Measurements from ENCODE around the gene TMEM212. TPM values are rescaled to one million over a fixed set of nuclear protein-coding genes. Genes with fewer than 3 reads are reported as not detected.

Gene TMEM212
- total RNA-seq, 2 experiments from 2014 or later = not detected

- H3K36me3 ChIP-seq (ENCODE audit: insufficient read depth, low read length) = no peaks in the 10 kb centered on the region
- Mint-ChIP-seq H3K36me3 (ENCODE audit: low read depth) (no peaks in the 10 kb centered on the region), H3K4me1 (ENCODE audit: low read depth) (no peaks in the 10 kb centered on the region), H3K9me3 (no peaks in the 10 kb centered on the region), H3K27me3 (peaks cover 4% of the 10 kb centered on the region), H3K4me3 (no peak overlapping the region), H3K27ac (no peak overlapping the region)
- POLR2A ChIA-PET = no interaction called here
- H3K27ac ChIP-seq (ENCODE audit: low read depth in 1 of 2, low read length in 2 of 2) = no peak overlapping the region
- H3K9me3 ChIP-seq (ENCODE audit: control insufficient read depth in 1 of 2, insufficient read depth in 1 of 2, low read length in 2 of 2) = no peaks in the 10 kb centered on the region
- ATAC-seq (ENCODE audit: poor library complexity) (no peak), DNase-seq (no peak)
- CTCF ChIA-PET = no interaction called here
- no peak for TF ChIP-seq CTCF (IDR thresholded peaks at IDR 0.05)
- no peak overlapping the region for H3K4me3 ChIP-seq (ENCODE audit: low read length)
- H3K4me1 ChIP-seq (ENCODE audit: insufficient read depth, low read length) = no peaks in the 10 kb centered on the region
- no peaks in the 10 kb centered on the region for H3K27me3 ChIP-seq (ENCODE audit: control insufficient read depth in 1 of 2, insufficient read depth in 2 of 2, low read length in 2 of 2)
- intact Hi-C loops (cut with DNase I, micrococcal nuclease) = no loop called here
Measured at GRCh38 chr3:171888466-171888865, 45.3 kb downstream of the TMEM212 start.

- no peaks in the 10 kb centered on the region for H3K9me3 ChIP-seq (ENCODE audit: control insufficient read depth in 1 of 2, insufficient read depth in 1 of 2, low read length in 2 of 2)
- peaks cover 14% of the 10 kb centered on the region for H3K27me3 Mint-ChIP-seq
- H3K4me3 ChIP-seq (ENCODE audit: low read length) = no peak overlapping the region
- H3K4me1 ChIP-seq (ENCODE audit: insufficient read depth, low read length) = no peaks in the 10 kb centered on the region
- intact Hi-C loops (cut with DNase I, micrococcal nuclease) = no loop called here
- H3K27me3 ChIP-seq (ENCODE audit: control insufficient read depth in 1 of 2, insufficient read depth in 2 of 2, low read length in 2 of 2) = no peaks in the 10 kb centered on the region
- H3K9me3 Mint-ChIP-seq = no peaks in the 10 kb centered on the region
- TF ChIP-seq CTCF (IDR thresholded peaks at IDR 0.05) = no peak
- DNase-seq = no peak
- ChIA-PET POLR2A (no interaction called here), CTCF (no interaction called here)
- no peak overlapping the region for H3K27ac Mint-ChIP-seq
- no peak for ATAC-seq (ENCODE audit: poor library complexity)
- H3K27ac ChIP-seq (ENCODE audit: low read depth in 1 of 2, low read length in 2 of 2) = no peak overlapping the region
- no peaks in the 10 kb centered on the region for H3K36me3 ChIP-seq (ENCODE audit: insufficient read depth, low read length)
- H3K4me3 Mint-ChIP-seq = no peak overlapping the region
- H3K36me3 Mint-ChIP-seq (ENCODE audit: low read depth) = no peaks in the 10 kb centered on the region
- no peaks in the 10 kb centered on the region for H3K4me1 Mint-ChIP-seq (ENCODE audit: low read depth)
Measured at GRCh38 chr3:171890398-171890797, 47.2 kb downstream of the TMEM212 start.

GRCh38 chr3:171892457-171892856, 49.3 kb downstream of the TMEM212 start:
- Mint-ChIP-seq H3K36me3 (ENCODE audit: low read depth) (no peaks in the 10 kb centered on the region), H3K27me3 (peaks cover 14% of the 10 kb centered on the region), H3K27ac (no peak overlapping the region), H3K9me3 (no peaks in the 10 kb centered on the region), H3K4me3 (no peak overlapping the region), H3K4me1 (ENCODE audit: low read depth) (no peaks in the 10 kb centered on the region)
- no peaks in the 10 kb centered on the region for H3K9me3 ChIP-seq (ENCODE audit: control insufficient read depth in 1 of 2, insufficient read depth in 1 of 2, low read length in 2 of 2)
- POLR2A ChIA-PET = no interaction called here
- intact Hi-C loops (cut with DNase I, micrococcal nuclease) = no loop called here
- H3K27me3 ChIP-seq (ENCODE audit: control insufficient read depth in 1 of 2, insufficient read depth in 2 of 2, low read length in 2 of 2) = no peaks in the 10 kb centered on the region
- H3K27ac ChIP-seq (ENCODE audit: low read depth in 1 of 2, low read length in 2 of 2) = no peak overlapping the region
- CTCF ChIA-PET = no interaction called here
- no peaks in the 10 kb centered on the region for H3K4me1 ChIP-seq (ENCODE audit: insufficient read depth, low read length)
- no peaks in the 10 kb centered on the region for H3K36me3 ChIP-seq (ENCODE audit: insufficient read depth, low read length)
- no peak for DNase-seq
- TF ChIP-seq CTCF (IDR thresholded peaks at IDR 0.05) = no peak
- no peak for ATAC-seq (ENCODE audit: poor library complexity)
- no peak overlapping the region for H3K4me3 ChIP-seq (ENCODE audit: low read length)

All from CD4-positive, alpha-beta T cell (primary cell).